ENCODE results near the gene CDC14B. TPM values are rescaled to one million over a fixed set of nuclear protein-coding genes. Genes with fewer than 3 reads are reported as not detected.

Gene CDC14B
- total and polyA plus RNA-seq, 2 of the 4 experiments (the other 2 are of a cell fraction), result 9.7 to 26.3 TPM

GRCh38 chr9:96478829-96479371 is 140.7 kb downstream of the CDC14B start:
- H3K18ac ChIP-seq (ENCODE audit: low read depth, low read length), result no peak overlapping the region
- intact Hi-C loops (cut with micrococcal nuclease), result no loop called here
- H3K79me1 ChIP-seq (ENCODE audit: low read depth in 1 of 2, low read length in 2 of 2), result peaks cover 0 to 12% of the 10 kb centered on the region in 2 experiments; a peak in 3 of 4 replicates
- H3K27ac ChIP-seq (ENCODE audit: insufficient read depth, low read length), result no peak overlapping the region; the same call in 1 of the 2 replicates
- peaks cover 3% of the 10 kb centered on the region for H3K4me1 ChIP-seq (ENCODE audit: control insufficient read depth, insufficient read depth, low read length)
- no peak overlapping the region for H2AFZ ChIP-seq (replicated peaks; ENCODE audit: low read length, poor library complexity)
- no peak overlapping the region for H4K5ac ChIP-seq (ENCODE audit: low read depth, low read length)
- no peaks in the 10 kb centered on the region for H3K9me3 ChIP-seq (ENCODE audit: control insufficient read depth, insufficient read depth, low read length)
- no peak overlapping the region for H2BK15ac ChIP-seq (ENCODE audit: low read depth, low read length)
- H3K9ac ChIP-seq (ENCODE audit: low read depth, low read length), result no peak overlapping the region
- H4K91ac ChIP-seq (ENCODE audit: insufficient read depth, low read depth, low read length), result no peak overlapping the region
- H4K20me1 ChIP-seq (ENCODE audit: insufficient read depth, low read length), result no peaks in the 10 kb centered on the region; the same call in 1 of the 2 replicates
- TF ChIP-seq SMC3 (IDR thresholded peaks at IDR 0.05; ENCODE audit: low read depth, low read length) (no peak), NFE2L2 (IDR thresholded peaks at IDR 0.05; ENCODE audit: low read depth, low read length) (no peak)
- H2BK5ac ChIP-seq (ENCODE audit: low read depth, low read length, poor library complexity, severe bottlenecking), result no peak overlapping the region
- H2AK5ac ChIP-seq (ENCODE audit: low read depth, low read length), result 0 out of 2 replicates have a peak overlapping the region, but pooled peaks have one; percentile 26
- BruUV-seq (replicated peaks), result no TSS peak
- peaks cover 3% of the 10 kb centered on the region; the same call in 1 of the 2 replicates for H3K36me3 ChIP-seq (ENCODE audit: control insufficient read depth, insufficient read depth, low read length)
- no CpG with 5 or more reads among the region's 4 CpGs for WGBS, 2 experiments (ENCODE audit: extremely low coverage in 2 of 2, insufficient read length in 1 of 2)
- in situ Hi-C loops (cut with MboI; ENCODE audit: low sequenced_read_pairs), result no loop called here
- no peak overlapping the region for H2BK120ac ChIP-seq (ENCODE audit: low read depth, low read length)
- H2AK9ac ChIP-seq (replicated peaks; ENCODE audit: low read depth, low read length, poor library complexity), result no peak overlapping the region
- CTCF ChIA-PET, result interaction anchor here (1.1 kb wide), 1 partner anchor 14 kb away, joined by 7 read pairs; no protein-coding TSS in a partner anchor
- H3K4me3 ChIP-seq (ENCODE audit: insufficient read depth, low read depth, low read length), result no peak overlapping the region
- no peaks in the 10 kb centered on the region for H3K9me1 ChIP-seq (ENCODE audit: insufficient read depth, low read length)
- ATAC-seq (ENCODE audit: low read depth), result peak; percentile 40
- H2BK20ac ChIP-seq (ENCODE audit: low read depth, low read length), result no peak overlapping the region
- H3K56ac ChIP-seq (ENCODE audit: extremely low read depth, insufficient read depth, low read length), result no peak overlapping the region
- dilution Hi-C loops (cut with HindIII; ENCODE audit: low sequenced_read_pairs, unreplicated experiment), result no loop called here
- POLR2A ChIA-PET (ENCODE audit: unreplicated experiment), result no interaction called here
- peak; percentile 49 for DNase-seq
- no peak overlapping the region for H4K8ac ChIP-seq (ENCODE audit: low read depth in 2 of 2, low read length in 2 of 2)
- no peak overlapping the region for H3K4ac ChIP-seq (ENCODE audit: low read depth, low read length)
- H3K23ac ChIP-seq (ENCODE audit: low read depth, low read length), result no peak overlapping the region
- no peak overlapping the region for H3K4me2 ChIP-seq (ENCODE audit: low read depth, low read length)
- H3K14ac ChIP-seq (replicated peaks; ENCODE audit: low read depth, low read length), result no peak overlapping the region
- H3K27me3 ChIP-seq (ENCODE audit: control insufficient read depth, insufficient read depth, low read length), result no peaks in the 10 kb centered on the region

All from IMR-90 (cell line).